H1 (cell line): Measurements from ENCODE around the gene ANGPTL4. TPM values are rescaled to one million over a fixed set of nuclear protein-coding genes. Genes with fewer than 3 reads are reported as not detected.

ENCODE experiments used
- CTCF ChIA-PET: fragments of 300-600 bp; sonication (Branson Sonifier 250); formaldehyde crosslinking; loops from one replicate; lab custom pipeline; 2021; ENCODE audit not compliant: partially characterized antibody; lab: Charles Lee
- POLR2A ChIA-PET: fragments of 300-600 bp; sonication (Branson Sonifier 250); formaldehyde crosslinking; loops from one replicate; lab custom pipeline; 2021; ENCODE audit warnings: inconsistent platforms; ENCODE audit not compliant: partially characterized antibody; lab: Charles Lee
- DNase-seq, 2 experiments: peaks; one replicate each; pipeline versions ENCODE4 v3.0.0 to v3.0.0-alpha.2; 2010 to 2022; ENCODE audit warnings: low spot score in 2 of 2, low read depth in 1 of 2, mixed read lengths in 1 of 2
- FAIRE-seq: peaks from 2 replicates; lab custom pipeline; 2011; peaks lifted over from hg19 to GRCh38; lab: Jason Lieb, UNC
- H2AFZ ChIP-seq: 2 replicates; pipeline ENCODE4 v1.8.1; 2012; ENCODE audit warnings: low read length, inconsistent platforms
- H2AK5ac ChIP-seq: 2 replicates; pipeline ENCODE4 v1.6.1; 2013; ENCODE audit warnings: low read depth, low read length
- H2BK120ac ChIP-seq: replicated peaks from 2 replicates; pipeline ENCODE3; 2013; ENCODE audit warnings: low read depth, low read length, inconsistent platforms
- H2BK12ac ChIP-seq: 2 replicates; pipeline ENCODE4 v1.6.1; 2013; ENCODE audit warnings: low read depth, low read length
- H2BK15ac ChIP-seq: 2 replicates; pipeline ENCODE4 v1.6.1; 2013; ENCODE audit warnings: low read length
- H2BK20ac ChIP-seq: 2 replicates; pipeline ENCODE4 v1.6.1; 2013; ENCODE audit warnings: low read length
- H2BK5ac ChIP-seq: 2 replicates; pipeline ENCODE4 v1.6.1; 2013; ENCODE audit warnings: low read depth, low read length
- H3K14ac ChIP-seq: 2 replicates; pipeline ENCODE4 v1.6.1; 2013; ENCODE audit warnings: inconsistent platforms; ENCODE audit not compliant: insufficient read length
- H3K18ac ChIP-seq: 2 replicates; pipeline ENCODE4 v1.6.1; 2013; ENCODE audit warnings: low read length; ENCODE audit errors: extremely low read depth
- H3K23ac ChIP-seq: 2 replicates; pipeline ENCODE4 v1.6.1; 2013; ENCODE audit warnings: inconsistent platforms; ENCODE audit not compliant: insufficient read length
- H3K23me2 ChIP-seq: 2 replicates; pipeline ENCODE4 v1.6.1; 2013; ENCODE audit warnings: low read depth, low read length
- H3K27ac ChIP-seq: 2 replicates; pipeline ENCODE4 v1.6.1; 2011; ENCODE audit warnings: low read depth, low read length, inconsistent platforms
- H3K27me3 ChIP-seq, 4 experiments: replicated peaks in 1 of 4; 1 replicate in 1 of 4; 2 replicates in 3 of 4; pipeline versions ENCODE4 v1.6.1 to v1.8.1; 2011 to 2013; ENCODE audit warnings: low read length in 3 of 4, mild to moderate bottlenecking in 3 of 4, inconsistent platforms in 2 of 4, mixed read lengths in 2 of 4, moderate library complexity in 1 of 4; ENCODE audit not compliant: control insufficient read depth in 3 of 4, insufficient read depth in 3 of 4; ENCODE audit errors: extremely low read depth in 1 of 4
- H3K36me3 ChIP-seq, 4 experiments: 2 replicates each; pipeline versions ENCODE4 v1.6.1 to v1.8.1; 2011 to 2013; ENCODE audit warnings: mild to moderate bottlenecking in 4 of 4, low read length in 3 of 4, moderate library complexity in 2 of 4, control low read depth in 1 of 4, inconsistent platforms in 1 of 4; ENCODE audit not compliant: insufficient read depth in 4 of 4, control insufficient read depth in 2 of 4
- H3K4ac ChIP-seq: replicated peaks from 2 replicates; pipeline ENCODE3; 2013; ENCODE audit warnings: low read length, low read depth, mixed read lengths, inconsistent platforms; ENCODE audit not compliant: insufficient read length
- H3K4me1 ChIP-seq, 4 experiments: replicated peaks in 1 of 4; 1 replicate in 1 of 4; 2 replicates in 3 of 4; pipeline versions ENCODE4 v1.6.1 to v1.8.1; 2011 to 2013; ENCODE audit warnings: low read length in 3 of 4, inconsistent platforms in 2 of 4, mixed read lengths in 1 of 4; ENCODE audit not compliant: insufficient read depth in 4 of 4, control insufficient read depth in 3 of 4
- H3K4me2 ChIP-seq, 2 experiments: 2 replicates each; pipeline versions ENCODE4 v1.6.1 to v1.8.1; 2011 to 2013; ENCODE audit warnings: low read depth in 2 of 2, low read length in 2 of 2, control low read depth in 1 of 2, inconsistent platforms in 1 of 2, mild to moderate bottlenecking in 1 of 2; ENCODE audit not compliant: insufficient read depth in 1 of 2
- H3K4me3 ChIP-seq, 4 experiments: fragments of 200-600, 300-600 bp in 1 of 4; sonication (generic), shearing (Covaris generic), sonication (Bioruptor Twin) in 1 of 4; 2 replicates each; pipeline versions ENCODE4 v1.5.1 to v1.8.1; 2011 to 2016; ENCODE audit warnings: low read length in 4 of 4, low read depth in 3 of 4, control low read depth in 2 of 4, inconsistent platforms in 2 of 4, mild to moderate bottlenecking in 2 of 4, mixed read lengths in 1 of 4, moderate library complexity in 1 of 4; ENCODE audit not compliant: insufficient read depth in 2 of 4; ENCODE audit errors: extremely low read depth in 1 of 4
- H3K56ac ChIP-seq: replicated peaks from 2 replicates; pipeline ENCODE3; 2013; ENCODE audit warnings: low read depth, mild to moderate bottlenecking, mixed read lengths, low read length, inconsistent platforms; ENCODE audit not compliant: insufficient read length
- H3K79me1 ChIP-seq: 2 replicates; pipeline ENCODE4 v1.6.1; 2013; ENCODE audit warnings: low read depth, low read length, control low read depth
- H3K79me2 ChIP-seq, 2 experiments: 2 replicates each; pipeline versions ENCODE4 v1.6.1 to v1.8.1; 2012 to 2013; ENCODE audit warnings: low read length in 2 of 2, mild to moderate bottlenecking in 2 of 2, inconsistent platforms in 1 of 2; ENCODE audit not compliant: insufficient read depth in 2 of 2, control insufficient read depth in 1 of 2
- H3K9ac ChIP-seq, 4 experiments: replicated peaks in 1 of 4; 1 replicate in 1 of 4; 2 replicates in 3 of 4; pipeline versions ENCODE4 v1.6.1 to v1.8.1; 2011 to 2013; ENCODE audit warnings: low read depth in 3 of 4, low read length in 3 of 4, control low read depth in 2 of 4, mild to moderate bottlenecking in 2 of 4, moderate library complexity in 2 of 4, inconsistent platforms in 1 of 4; ENCODE audit errors: extremely low read depth in 1 of 4
- H3K9me3 ChIP-seq, 2 experiments: 2 replicates each; pipeline versions ENCODE4 v1.6.1 to v1.8.1; 2012 to 2013; ENCODE audit warnings: mild to moderate bottlenecking in 2 of 2, moderate library complexity in 2 of 2, control low read depth in 1 of 2, inconsistent platforms in 1 of 2, low read depth in 1 of 2, low read length in 1 of 2, mixed read lengths in 1 of 2; ENCODE audit not compliant: insufficient read depth in 2 of 2
- H4K20me1 ChIP-seq, 2 experiments: replicated peaks in 1 of 2; 2 replicates each; pipeline versions ENCODE3 to v1.8.1; 2011 to 2013; ENCODE audit warnings: inconsistent platforms in 2 of 2, low read length in 2 of 2, mild to moderate bottlenecking in 1 of 2; ENCODE audit not compliant: insufficient read depth in 2 of 2, control insufficient read depth in 1 of 2
- H4K5ac ChIP-seq: 2 replicates; pipeline ENCODE4 v1.6.1; 2013; ENCODE audit warnings: low read length, low read depth, mixed read lengths, inconsistent platforms; ENCODE audit not compliant: insufficient read length
- H4K8ac ChIP-seq: 2 replicates; pipeline ENCODE4 v1.8.0; 2013; ENCODE audit warnings: mild to moderate bottlenecking, moderate library complexity, low read length, inconsistent platforms; ENCODE audit not compliant: insufficient read depth; ENCODE audit errors: extremely low read depth
- H4K91ac ChIP-seq: replicated peaks from 2 replicates; pipeline ENCODE3; 2013; ENCODE audit warnings: low read length, mixed read lengths, inconsistent platforms; ENCODE audit not compliant: insufficient read length
- ATF3 ChIP-seq: IDR thresholded peaks from 2 replicates; pipeline ENCODE4 v1.6.1; 2011; ENCODE audit warnings: low read depth, mild to moderate bottlenecking, low read length; ENCODE audit not compliant: insufficient read depth
- BACH1 ChIP-seq: IDR thresholded peaks from 2 replicates; pipeline ENCODE4 v1.6.1; 2012; ENCODE audit warnings: low read length, improper control_type of control experiment
- CBX8 ChIP-seq: fragments of 300-800, 300-1000 bp; sonication (generic); IDR thresholded peaks from 2 replicates; pipeline ENCODE4 v1.7.1; 2016; ENCODE audit warnings: low read depth, low read length, borderline replicate concordance
- CHD2 ChIP-seq: IDR thresholded peaks from 2 replicates; pipeline ENCODE4 v1.6.1; 2012; ENCODE audit warnings: low read length, improper control_type of control experiment
- FOSL1 ChIP-seq: IDR thresholded peaks from 2 replicates; pipeline ENCODE4 v1.6.1; 2011; ENCODE audit warnings: mild to moderate bottlenecking, low read depth, low read length, moderate library complexity; ENCODE audit not compliant: insufficient read depth
- KDM1A ChIP-seq: fragments of 200-600, 300-600 bp; sonication (generic); IDR thresholded peaks from 2 replicates; pipeline ENCODE4 v1.7.1; 2016; ENCODE audit warnings: mild to moderate bottlenecking, low read length, borderline replicate concordance
- SUZ12 ChIP-seq: fragments of 200-600 bp; sonication (generic); IDR thresholded peaks from 2 replicates; pipeline ENCODE4 v1.6.1; 2012; ENCODE audit warnings: mild to moderate bottlenecking, inconsistent platforms, low read length, moderate library complexity, mixed read lengths
- ZNF274 ChIP-seq: IDR thresholded peaks from 2 replicates; pipeline ENCODE4 v1.7.0; 2012; ENCODE audit warnings: low read length, borderline replicate concordance; ENCODE audit errors: extremely low read depth
- WGBS, 2 experiments: shearing (Covaris generic) in 1 of 2; methylation state at CpG; one replicate each; pipeline versions ENCODE4 v1.1.6 to v1.1.7; 2013 to 2015; ENCODE audit warnings: low lambda C conversion rate in 2 of 2, mixed read lengths in 2 of 2, inconsistent platforms in 1 of 2, low coverage in 1 of 2, missing lambda C conversion rate in 1 of 2; ENCODE audit not compliant: insufficient replicate concordance in 2 of 2, insufficient coverage in 1 of 2, insufficient read length in 1 of 2; ENCODE audit errors: extremely low coverage in 1 of 2, missing lambda C conversion rate in 1 of 2; 5-methylcytosine and 5-hydroxymethylcytosine counted together
- polyA plus RNA-seq, 7 experiments: library from polyadenylated mRNA; depleted of rRNA in 3 of 7; stranded (reverse) in 5 of 7; unstranded in 2 of 7; fragments of >200 nt in 5 of 7; fragments of 200-250 nt in 2 of 7; gene quantifications; 1 replicate in 5 of 7; 2 replicates in 1 of 7; 4 replicates in 1 of 7; pipeline versions ENCODE4 v1.2.1 to v1.2.3, GENCODE V29; 2011 to 2013; ENCODE audit warnings: missing spikeins in 2 of 7, mixed read lengths in 2 of 7
- total RNA-seq: library from RNA; stranded (reverse); fragmentation: NEBNext Ultra II Directional; extraction: Animal tissue kit (Norgen Biotek cat#: 25700); gene quantifications from 2 replicates; pipeline ENCODE4 v1.2.1, GENCODE V29; 2021

ANGPTL4 gene
- total and polyA plus RNA-seq, 2 of the 8 experiments (the other 6 are each of a cell fraction or from before 2014, with no cell fraction given): 2.3 to 6.5 TPM

GRCh38 chr19:8395621-8396082 lies 31.7 kb downstream of the ANGPTL4 start:
- Histone ChIP-seq H2BK12ac (no peak overlapping the region), H3K9ac (no peak overlapping the region), H3K14ac (no peak overlapping the region), H2BK15ac (no peak overlapping the region), H4K91ac (no peak overlapping the region), H4K20me1 (peaks cover 9 to 39% of the 10 kb centered on the region in 2 experiments), H3K4ac (no peak overlapping the region), H3K36me3 (no peaks in the 10 kb centered on the region; a peak in 3 of 8 replicates), H3K23me2 (no peaks in the 10 kb centered on the region), H3K79me2 (peaks cover 7 to 76% of the 10 kb centered on the region in 2 experiments), H3K4me2 (no peak overlapping the region), H3K4me3 (no peak overlapping the region), H2BK120ac (no peak overlapping the region), H3K27me3 (no peaks in the 10 kb centered on the region), H2AFZ (no peak overlapping the region), H2AK5ac (no peak overlapping the region), H3K79me1 (peaks cover 39% of the 10 kb centered on the region), H3K4me1 (peaks cover 0 to 10% (median 4%) of the 10 kb centered on the region in 4 experiments; a peak in 6 of 7 replicates), H3K27ac (no peak overlapping the region), H2BK20ac (no peak overlapping the region), H4K8ac (peak overlapping the region; percentile 69; the same call in 1 of the 2 replicates), H3K18ac (no peak overlapping the region), H3K9me3 (no peaks in the 10 kb centered on the region), H3K56ac (no peak overlapping the region), H4K5ac (no peak overlapping the region), H3K23ac (no peak overlapping the region), H2BK5ac (no peak overlapping the region)
- DNase-seq (no peak), FAIRE-seq (no peak)
- WGBS, 2 experiments: 85% methylated on average over 14 of the region's 14 CpGs; no CpG with 5 or more reads in 1 of the 2 experiments
- CTCF ChIA-PET: interaction anchor here (2.6 to 5.5 kb wide), 2 partner anchors 8 to 42 kb away, joined by 11 to 47 read pairs; no protein-coding TSS in a partner anchor
- POLR2A ChIA-PET: interaction anchor here (0.6 to 1.0 kb wide), 6 partner anchors 18 to 96 kb away, joined by 3 to 5 read pairs (median 3); partner anchors contain the start of genes ANGPTL4 and KANK3
- TF ChIP-seq ATF3 (no peak), CHD2 (no peak), BACH1 (no peak), KDM1A (no peak), FOSL1 (no peak), CBX8 (no peak), ZNF274 (no peak), SUZ12 (no peak)
